GM12878 (cell line): ENCODE results near the gene SLC4A2.

ENCODE experiments used
- MAX ChIP-seq: IDR thresholded peaks from 2 replicates; pipeline ENCODE4 v1.6.1; 2012; ENCODE audit warnings: low read depth, low read length, improper control_type of control experiment
- RCOR1 ChIP-seq: conservative IDR thresholded peaks from 2 replicates; pipeline ENCODE4 v1.6.1; 2012; ENCODE audit warnings: low read depth, low read length, improper control_type of control experiment
- RFX5 ChIP-seq: IDR thresholded peaks from 2 replicates; pipeline ENCODE4 v1.6.1; 2011; ENCODE audit warnings: low read depth, low read length, improper control_type of control experiment
- SREBF1 ChIP-seq: IDR thresholded peaks from 2 replicates; pipeline ENCODE4 v1.6.1; 2012; ENCODE audit warnings: mild to moderate bottlenecking, low read length

- TF ChIP-seq RCOR1 (no peak), RFX5 (no peak), MAX (0 out of 2 replicates have a peak, but pooled peaks have one; percentile 28), SREBF1 (no peak)
These were observed 64.6 kb downstream of the SLC4A2 start for GRCh38 chr7:151123822-151124464.
